Stimulated activated CD4-positive, alpha-beta T cell treated with anti-CD3 and anti-CD28 coated beads, Interleukin-1b, Interleukin-23, amount 100 ng/mL, for 1 hour (primary cell): ENCODE data around the gene STX16.

Experiments used
- DNase-seq, 2 donors: peaks; one replicate each; pipeline ENCODE4 v3.0.0-alpha.2; 2020; ENCODE audit warnings: low read depth in 2 of 2

STX16 gene

DNA sequence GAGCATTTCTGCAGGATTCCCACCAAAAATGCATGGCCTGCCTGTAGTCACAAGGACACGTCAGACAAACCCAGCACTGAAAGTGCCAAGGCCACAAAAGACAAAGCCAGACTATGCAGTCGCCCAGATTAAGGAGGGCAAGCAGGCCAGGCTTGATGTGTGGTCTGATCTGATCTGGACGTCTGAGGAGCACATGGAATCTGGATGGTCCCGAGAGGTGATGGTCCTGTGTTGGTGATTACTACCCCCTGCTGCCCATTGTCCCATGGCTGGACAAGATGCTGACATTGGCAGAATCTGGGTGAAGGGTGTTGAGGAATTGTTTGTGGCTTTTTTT, 58.6 kb downstream of the STX16 start:
- DNase-seq, result no peak

DNA sequence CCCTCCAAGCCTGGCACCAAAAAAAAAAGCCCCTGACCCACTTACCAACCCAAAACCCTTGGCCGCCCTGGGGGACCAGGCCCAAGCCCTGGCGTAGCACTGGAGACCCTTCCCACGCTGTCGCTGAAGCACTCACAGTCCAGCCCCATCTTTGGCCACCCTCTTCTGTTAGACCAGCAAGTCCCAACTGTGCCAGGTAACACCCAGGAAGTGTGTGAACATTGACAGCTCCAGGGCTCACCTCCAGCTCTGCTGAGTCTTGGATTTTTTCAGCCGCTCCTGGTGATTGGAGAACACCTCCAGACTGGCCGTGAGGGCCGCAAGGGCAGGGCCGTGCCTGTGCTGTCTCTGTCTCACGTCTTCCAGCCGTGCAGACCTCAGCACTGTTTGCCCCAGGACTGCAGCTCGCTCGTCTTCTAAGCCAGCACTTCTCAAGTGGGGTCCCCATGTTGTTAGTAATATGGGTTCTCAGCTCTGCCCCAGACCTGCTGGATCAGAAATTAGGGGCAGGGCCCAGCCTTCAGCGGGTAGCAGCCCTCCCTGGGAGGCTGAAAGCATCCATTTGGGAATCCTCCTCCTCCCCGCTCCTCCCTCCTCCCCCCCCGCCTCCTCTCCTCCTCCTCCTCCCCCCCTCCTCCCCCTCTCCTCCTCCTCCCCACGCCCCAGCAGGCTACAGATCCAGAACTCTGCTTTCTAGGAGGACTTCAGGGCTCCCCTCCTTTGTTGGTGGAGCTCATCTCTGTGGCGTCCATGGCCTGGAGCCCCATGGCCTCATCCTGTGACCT, 59.6 kb downstream of the STX16 start:
- DNase-seq, result no peak

DNA sequence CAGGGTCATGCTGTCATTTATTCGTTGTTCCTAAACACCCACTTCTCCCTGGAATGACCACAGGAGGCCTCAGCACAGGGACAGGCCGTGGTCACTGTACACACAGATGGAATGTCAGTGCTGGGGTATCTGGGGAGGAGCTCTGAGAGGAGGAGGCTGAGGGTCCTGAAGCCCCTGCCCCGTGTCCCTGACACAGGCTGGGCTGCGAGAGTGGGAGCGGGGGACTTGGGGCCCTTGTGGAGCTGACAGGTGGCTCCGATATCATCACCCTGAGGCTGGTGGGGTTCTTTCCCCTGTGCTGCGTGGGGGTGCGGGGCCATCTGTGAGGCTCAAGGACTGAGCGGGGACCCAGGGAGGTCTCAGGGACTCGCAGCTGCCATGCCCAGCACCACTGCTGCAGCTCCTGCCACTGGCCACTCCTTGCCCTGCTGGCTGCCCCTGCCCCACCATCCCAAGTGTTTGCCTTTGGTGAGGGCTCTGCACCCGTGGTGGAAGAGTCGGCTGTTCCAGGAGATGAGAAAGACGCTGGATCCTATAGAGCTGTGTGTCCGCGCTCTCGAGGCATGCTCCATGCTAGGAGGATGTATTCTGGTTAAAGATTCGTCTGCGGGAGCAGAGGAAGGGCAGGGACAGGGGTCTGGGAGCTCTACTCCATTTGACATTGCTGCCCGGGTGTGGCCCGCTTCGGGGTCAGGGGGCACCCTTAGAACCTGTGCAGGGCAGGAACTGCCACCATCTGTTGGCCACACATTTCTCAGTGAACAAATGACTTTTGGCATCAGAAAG, 60.4 kb downstream of the STX16 start:
- no peak for DNase-seq

DNA sequence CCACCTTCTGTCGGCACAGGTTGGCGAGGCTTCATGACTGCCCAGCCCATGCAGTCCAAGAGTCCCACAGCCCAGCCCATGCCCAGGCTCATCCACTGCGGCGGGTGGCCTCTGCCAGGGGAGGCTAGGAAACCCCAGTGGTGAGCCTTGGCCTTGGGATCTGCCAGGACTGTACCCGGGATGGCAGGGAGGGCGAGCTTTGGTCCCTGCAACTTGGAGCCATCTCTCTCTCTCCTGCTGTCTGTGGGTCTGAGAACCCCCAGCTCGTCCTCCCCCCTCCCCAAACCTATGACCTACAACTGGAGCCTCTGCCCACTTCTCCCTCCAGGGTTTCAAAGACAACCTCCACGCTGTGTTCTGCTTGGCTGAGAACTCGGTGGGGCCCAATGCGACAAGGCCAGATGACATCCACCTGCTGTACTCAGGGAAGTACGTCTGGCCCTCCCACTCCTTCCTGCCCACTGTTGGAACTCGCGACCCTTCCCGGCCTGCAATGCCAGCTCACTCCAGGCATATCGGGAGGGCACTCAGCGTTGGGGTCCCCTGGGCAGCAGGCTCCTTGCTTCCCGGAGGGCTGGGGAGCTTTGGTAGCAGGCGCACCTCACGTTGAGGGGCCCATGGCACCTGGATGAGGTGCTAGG, 61.2 kb downstream of the STX16 start:
- DNase-seq, result no peak

DNA sequence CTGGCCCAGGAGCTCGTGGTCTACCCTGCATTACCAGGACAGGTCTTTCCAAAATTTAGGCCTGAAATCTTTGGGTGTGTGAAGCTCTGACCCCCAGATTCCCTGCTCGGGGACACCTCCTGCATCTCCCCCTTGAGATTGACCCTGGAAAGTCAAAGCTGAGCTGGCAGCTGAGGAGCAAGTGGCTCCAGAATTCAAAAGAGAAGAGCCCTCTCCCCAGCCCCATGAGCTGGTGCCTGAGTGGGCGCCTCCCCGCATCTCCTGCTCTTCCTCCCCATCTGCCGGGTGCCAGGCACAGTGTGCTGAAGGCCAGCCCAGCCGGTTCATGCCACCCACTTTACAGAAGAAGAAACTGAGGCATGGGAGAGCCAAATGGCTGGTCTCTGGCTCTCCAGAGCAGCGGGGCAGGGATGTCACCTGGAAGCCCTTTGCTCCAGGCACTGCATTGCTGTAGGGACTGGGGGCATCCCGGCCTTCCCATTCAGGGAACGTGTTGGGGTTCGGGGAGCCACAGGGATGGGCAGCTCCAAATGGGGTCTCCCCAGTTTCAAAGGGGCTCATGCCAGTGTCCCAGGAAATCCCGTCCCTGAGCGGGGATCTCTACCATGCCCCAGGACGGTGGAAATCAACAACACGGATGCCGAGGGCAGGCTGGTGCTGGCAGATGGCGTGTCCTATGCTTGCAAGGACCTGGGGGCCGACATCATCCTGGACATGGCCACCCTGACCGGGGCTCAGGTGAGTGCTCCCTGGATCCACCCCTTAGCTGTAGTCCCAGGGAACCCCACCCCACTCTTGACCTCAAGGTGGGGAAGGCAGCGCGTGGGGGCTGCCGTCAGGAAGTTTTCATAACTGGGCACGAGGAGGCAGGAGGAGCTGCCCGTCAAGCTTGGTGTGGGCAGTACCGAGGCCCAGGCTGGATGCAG, 62.0 kb downstream of the STX16 start:
- DNase-seq, result no peak

DNA sequence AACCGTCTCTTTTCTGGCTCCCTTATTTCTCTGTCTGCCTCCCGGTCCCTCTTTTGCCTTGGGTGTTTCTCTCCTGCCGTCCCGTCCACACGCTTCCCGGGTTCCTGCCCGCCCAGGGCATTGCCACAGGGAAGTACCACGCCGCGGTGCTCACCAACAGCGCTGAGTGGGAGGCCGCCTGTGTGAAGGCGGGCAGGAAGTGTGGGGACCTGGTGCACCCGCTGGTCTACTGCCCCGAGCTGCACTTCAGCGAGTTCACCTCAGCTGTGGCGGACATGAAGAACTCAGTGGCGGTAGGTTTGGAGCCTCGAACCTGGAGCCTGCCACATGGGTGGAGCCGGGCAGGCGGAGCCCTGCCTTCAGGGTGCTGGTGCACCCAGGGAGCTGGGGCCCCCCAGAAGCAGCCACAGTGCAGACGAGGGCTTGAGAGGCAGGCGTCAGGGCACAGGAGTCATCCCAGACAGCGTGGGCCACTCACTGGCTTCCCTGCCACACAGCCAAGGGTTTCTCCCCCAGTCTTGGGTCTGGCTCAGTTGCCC, 62.8 kb downstream of the STX16 start:
- no peak for DNase-seq

DNA sequence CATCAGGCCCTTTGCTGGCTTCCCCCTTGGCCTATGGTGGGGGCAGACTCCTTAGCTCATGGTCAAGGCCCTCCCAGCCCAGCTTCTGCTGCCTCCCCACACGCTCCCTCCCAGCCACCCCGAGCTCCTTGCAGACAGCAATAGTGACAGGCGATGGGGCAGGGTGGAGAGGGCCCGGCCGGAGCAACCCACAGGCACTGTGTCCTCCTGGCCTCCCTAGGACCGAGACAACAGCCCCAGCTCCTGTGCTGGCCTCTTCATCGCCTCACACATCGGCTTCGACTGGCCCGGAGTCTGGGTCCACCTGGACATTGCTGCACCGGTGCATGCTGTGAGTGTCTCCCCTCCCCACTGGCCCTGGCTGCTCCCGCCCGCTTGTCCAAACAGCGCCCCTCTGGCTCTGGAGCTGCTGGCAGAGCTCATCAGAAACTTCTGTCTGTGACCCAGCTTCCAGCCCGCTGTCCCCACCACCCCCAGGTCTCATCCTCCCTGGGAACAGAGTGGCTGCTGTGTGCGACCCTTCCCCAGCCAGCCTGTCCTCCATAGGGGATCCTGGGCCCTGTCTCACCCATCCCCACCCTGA, 63.3 kb downstream of the STX16 start:
- DNase-seq, result no peak

DNA sequence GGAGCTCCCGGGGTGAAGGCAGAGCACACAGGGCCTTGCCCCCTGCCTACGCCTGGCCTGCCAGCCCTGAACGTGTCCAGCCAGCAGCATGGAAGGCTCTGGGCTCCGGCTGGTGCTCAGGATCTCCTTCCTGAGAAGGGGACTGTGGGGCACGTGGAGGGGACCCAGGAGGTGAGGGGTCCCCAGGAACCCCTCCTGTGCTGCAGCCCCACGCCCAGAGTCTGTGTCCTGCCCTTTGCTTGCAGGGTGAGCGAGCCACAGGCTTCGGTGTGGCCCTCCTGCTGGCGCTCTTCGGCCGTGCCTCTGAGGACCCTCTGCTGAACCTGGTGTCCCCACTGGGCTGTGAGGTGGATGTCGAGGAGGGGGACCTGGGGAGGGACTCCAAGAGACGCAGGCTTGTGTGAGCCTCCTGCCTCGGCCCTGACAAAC, 63.9 kb downstream of the STX16 start:
- DNase-seq, result no peak

DNA sequence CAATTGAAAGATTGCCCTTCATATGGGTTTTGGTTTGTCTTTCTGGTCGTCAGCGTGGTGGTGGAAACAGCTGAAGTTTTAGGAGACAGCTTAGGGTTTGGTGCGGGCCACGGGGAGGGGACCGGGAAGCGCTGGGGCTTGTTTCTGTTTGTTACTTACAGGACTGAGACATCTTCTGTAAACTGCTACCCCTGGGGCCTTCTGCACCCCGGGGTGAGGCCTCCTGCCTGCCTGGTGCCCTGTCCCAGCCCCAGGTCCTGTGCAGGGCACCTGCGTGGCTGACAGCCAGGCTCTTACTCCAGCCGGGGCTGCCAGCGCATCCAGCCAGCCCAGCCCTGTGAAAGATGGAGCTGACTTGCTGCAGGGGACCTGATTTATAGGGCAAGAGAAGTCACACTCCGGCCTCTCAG, 64.3 kb downstream of the STX16 start:
- no peak for DNase-seq

DNA sequence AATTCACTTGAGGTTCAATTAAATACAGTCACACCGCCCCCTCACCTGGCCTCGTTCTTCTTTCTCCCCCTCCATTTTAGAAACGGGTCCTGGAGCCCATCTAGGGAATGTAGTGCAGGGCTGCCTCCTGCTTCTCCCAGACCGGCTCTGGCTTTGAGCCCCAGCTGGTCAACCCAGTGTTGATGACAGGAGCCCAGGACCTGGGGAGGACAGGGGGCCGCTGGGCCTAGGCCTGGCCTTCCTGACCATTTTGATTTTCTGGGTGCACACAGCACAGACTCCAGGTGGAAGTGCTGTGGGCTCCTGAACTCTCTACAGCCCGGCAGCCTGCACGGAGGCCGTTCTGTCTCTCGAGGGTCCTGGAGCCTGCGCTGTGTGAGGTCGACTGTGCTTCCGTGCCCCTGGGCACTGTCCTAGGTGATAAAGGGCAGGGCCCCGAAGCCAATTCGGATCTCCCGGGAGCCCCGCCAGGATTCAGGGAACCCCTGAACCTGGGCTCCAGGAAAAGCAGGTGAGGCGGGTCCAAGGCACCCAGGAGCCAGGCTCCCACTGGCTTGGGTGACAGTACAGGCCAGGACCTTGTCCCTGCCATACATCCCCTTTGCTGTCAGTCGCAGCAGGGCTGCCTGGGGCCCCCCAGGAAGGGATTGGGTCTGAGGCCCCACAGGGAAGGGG, 64.9 kb downstream of the STX16 start:
- no peak for DNase-seq

DNA sequence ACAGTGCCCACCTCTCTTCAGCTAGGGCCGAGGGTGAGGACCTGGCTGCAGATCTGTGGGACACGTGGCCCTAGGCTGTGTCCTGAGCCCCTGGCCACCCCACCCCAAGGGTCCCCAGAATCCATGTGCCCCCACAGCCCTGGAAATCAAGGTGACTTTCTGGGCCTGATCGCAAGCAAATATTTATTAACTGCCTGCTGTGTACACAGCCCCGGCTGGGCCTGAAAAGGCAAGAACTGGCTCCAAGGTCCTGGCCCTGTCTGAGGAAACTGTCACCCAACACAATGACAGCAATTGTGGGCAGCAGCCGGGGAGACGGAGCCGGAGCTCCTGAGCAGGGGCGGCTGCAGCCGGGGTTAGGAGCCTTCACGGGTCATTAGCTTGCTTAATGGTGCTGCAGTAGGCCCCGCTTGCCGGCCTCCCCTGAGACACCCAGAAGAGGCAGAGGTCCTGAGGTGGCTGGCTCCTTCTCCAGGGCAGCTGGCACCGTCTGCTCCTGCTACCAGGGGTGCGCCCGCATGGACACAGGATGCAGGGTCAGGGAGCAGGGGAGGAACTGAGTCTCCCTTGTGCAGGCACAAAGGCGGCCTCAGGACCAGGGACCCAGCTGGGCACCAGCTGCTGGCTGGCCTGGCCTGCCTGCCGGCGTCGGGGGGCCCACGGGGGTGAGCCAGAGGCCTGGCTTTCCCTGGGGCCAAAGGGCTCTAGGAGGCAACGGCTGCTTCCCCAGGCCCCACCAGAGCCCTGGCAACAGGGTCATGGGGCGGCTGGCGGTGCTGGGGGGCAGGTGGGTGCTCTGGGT, 65.6 kb downstream of the STX16 start:
- no peak for DNase-seq

DNA sequence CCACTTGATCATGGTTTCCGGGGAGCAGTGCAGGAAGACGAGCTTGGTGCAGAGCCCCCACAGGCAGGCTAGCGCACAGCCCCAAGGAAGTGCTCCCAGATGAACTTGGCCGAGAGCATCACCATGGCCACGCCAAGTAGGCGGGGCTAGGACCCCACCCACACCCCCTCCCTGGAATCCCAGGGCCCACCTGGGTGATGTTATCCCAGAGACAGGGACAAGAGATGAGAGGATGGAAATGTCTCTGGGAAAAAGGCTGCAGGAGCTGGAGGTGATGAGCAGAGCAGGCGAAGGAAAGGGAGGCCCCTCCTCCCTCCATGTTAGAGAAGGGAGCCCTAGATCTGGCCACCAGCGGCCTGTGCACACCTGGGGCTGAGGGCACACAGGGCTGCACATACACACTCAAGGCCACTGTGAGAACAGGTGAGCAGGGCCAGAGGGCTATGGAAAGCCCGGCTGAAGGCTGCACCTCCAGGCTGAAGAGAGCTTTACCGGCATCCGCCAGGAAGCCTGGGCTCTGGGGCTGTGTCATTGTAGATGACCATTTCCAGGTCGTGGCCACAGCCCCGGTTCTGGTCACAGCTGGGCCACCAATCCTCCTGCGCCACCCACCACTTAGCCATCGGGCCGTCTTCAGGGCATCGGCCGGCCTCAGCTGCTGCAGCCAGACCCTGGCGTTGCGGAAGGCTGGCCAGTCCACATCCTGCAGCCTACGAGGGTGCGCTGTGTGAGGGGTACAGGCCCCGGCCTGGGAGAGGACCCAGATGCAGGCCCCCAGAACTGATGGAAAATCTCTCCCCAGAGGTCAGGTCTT, 66.4 kb downstream of the STX16 start:
- DNase-seq, result no peak

DNA sequence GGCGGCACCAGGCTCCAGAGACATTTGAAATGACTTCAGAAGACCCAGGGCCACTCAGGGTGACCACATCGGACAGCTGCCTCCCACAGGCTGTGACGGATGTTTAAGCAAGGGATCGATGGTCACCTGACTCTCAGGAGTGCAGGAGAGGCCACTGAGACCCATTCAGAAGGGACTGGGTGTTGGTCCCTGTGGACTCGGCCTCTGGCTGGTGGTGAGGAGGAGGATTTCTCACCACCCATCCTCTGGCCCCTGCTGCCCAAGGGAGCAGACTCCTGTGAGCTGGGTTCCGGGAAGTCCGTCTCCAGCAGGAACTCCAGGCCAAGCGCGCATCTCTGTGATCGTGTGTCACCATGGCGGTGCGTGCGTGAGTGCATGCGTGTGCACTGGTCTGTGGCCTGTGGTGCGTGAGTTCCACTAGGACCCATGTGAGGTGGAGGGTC, 67.1 kb downstream of the STX16 start:
- DNase-seq, result no peak

DNA sequence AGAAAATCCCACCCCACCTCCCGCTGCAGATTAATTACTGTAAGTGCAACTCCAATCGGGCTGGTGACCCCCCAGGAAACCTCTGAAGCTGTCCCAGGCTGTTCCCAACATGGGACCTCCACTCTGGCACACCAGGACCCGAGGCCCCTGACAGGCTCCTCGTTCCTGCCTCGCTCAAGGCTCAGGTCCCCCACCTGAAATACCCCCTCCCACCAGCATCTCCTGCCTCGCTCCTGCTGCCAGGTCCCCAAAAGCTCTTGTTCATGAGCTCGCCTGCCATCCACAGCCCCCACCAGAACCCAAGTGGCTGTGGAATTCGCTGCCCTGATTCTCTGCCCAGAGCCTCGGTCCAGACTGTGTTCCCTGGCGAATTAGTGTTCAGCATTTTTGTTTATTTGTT, 67.6 kb downstream of the STX16 start:
- no peak for DNase-seq

DNA sequence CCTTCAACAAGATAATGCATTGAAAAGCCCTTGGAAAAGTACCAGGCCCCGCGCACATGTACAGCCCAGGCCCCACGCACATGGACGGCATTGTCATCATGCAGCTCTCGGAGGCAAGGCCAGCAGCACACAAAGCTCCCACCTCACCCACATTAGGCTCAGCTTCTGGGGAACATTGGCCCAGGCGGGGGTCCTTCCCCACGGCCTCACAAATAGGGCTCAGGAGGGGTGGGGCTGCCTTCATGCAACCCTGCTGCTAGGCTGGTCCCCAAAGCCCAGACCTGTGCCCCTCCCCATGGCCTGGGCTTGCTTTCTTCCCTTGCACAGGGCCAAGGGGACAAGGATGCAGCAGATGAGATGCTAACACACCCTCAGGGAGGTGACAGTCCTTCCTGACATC, 68.2 kb downstream of the STX16 start:
- no peak for DNase-seq

DNA sequence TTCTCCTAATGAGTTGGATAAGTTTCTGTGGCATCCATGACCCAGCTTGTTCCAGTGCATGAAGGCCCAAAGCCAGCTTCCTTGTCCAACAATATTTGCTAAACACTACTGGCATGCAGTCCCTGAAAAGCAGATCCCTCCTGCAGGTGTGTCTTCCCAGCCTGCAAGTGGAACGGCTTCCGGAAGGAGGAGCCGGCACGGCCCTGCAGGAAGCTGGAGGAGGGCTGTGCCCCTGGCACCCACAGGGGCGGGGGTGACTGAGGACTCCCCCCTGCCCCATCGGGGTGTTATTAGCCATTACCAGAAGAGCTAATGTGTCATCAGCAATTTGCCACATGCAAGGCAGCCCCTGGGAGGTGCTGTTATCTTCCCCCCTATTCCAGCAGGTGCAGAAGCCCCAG, 68.9 kb downstream of the STX16 start:
- DNase-seq, result no peak

DNA sequence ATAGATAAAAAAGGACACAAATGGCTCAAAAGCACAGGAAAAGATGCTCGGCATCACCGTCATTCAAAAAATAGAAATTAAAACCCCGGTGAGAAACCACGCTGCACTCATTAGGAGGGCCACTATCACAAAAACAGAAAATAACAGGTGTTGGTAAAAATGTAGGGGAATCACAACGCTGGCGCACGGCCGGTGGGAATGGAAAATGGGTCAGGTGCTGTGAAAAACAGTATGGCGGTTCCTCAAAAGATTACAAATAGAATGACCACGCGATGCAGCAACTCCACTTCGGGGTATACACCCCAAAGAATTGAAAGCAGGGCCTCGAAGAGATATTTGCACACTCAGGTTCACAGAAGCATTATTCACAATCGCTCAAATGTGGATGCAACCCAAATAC, 69.8 kb downstream of the STX16 start:
- no peak for DNase-seq

DNA sequence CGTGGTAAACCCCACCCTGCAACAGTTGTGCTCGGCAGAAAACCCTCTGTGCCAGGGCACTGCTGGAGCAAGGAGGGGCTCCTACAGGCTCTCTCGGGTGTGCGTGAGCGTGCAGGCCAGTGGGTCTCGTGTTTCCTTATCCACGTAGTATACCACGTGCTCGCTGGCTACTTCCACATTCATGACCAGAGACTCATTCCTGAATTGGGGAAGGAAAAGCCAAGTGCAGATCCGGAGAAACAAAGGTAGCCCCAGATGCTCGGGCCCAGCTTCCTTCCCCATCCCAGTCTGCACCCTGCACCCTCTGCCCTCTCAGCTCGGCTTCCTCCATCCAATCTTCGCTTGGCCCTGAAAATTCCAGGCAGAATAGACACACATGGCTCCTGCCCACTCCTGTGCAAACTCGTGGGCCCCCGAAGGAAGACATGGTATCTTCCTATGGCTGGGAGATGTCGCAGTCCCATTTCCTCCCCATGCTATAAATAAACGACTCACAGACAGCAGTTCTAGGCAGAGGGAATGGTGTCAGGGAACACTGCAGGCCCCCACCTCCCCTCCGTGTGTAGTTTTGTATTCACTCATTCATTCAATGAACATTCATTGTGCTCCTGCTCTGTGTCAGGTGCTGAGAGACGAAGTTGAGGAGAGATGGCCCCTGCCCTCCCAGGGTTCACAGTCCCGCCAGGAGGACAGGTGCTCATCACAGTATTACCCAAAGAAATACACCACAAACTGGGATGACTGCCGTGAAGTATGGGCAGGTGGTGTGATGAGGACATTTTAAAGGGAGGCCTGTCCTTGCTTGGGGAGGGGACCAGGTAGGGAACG, 71.1 kb downstream of the STX16 start:
- DNase-seq, result no peak
